ENCODE data around the gene AURKA. TPM values are rescaled to one million over a fixed set of nuclear protein-coding genes. Genes with fewer than 3 reads are reported as not detected.
A peak's percentile ranks its signal among the peaks of the same experiment; 100 is the strongest.

AURKA gene
- total and polyA plus RNA-seq, 12 donors: 1.1 to 56.6 (median 3.1) TPM

- Histone ChIP-seq H3K4me3 (peak overlapping the region in 2 of 4 donors; percentile 16 to 98), H3K9me3 (replicated peaks in 1 of 3) (no peaks in the 10 kb centered on the region), H3K27ac (no peak overlapping the region), H3K36me3 (replicated peaks in 1 of 2) (no peaks in the 10 kb centered on the region), H3K27me3 (no peaks in the 10 kb centered on the region), H3K4me1 (replicated peaks in 1 of 2) (peaks cover 18 to 39% of the 10 kb centered on the region in 2 donors)
- WGBS, 4 donors: 61 to 73% (median 64%) methylated on average over 6 of the region's 6 CpGs
- TF ChIP-seq POLR2A (IDR thresholded peaks at IDR 0.05): no peak
- no peak for TF ChIP-seq CTCF (IDR thresholded peaks at IDR 0.05)
- intact Hi-C loops (cut with DNase I): no loop called here
- DNase-seq: no peak
Measured at GRCh38 chr20:56358070-56358469, 33.9 kb downstream of the AURKA start.

GRCh38 chr20:56353356-56353755, 38.7 kb downstream of the AURKA start:
- TF ChIP-seq POLR2A (IDR thresholded peaks at IDR 0.05) (no peak), CTCF (IDR thresholded peaks at IDR 0.05) (no peak)
- H3K4me1 ChIP-seq (replicated peaks in 1 of 2): peaks cover 0 to 6% of the 10 kb centered on the region in 2 donors
- 81 to 87% (median 85%) methylated on average over 4 of the region's 4 CpGs for WGBS, 4 donors
- no peaks in the 10 kb centered on the region for H3K36me3 ChIP-seq (replicated peaks in 1 of 2)
- DNase-seq: no peak
- intact Hi-C loops (cut with DNase I): no loop called here
- H3K9me3 ChIP-seq (replicated peaks in 1 of 3): no peaks in the 10 kb centered on the region
- no peak overlapping the region for H3K27ac ChIP-seq
- no peak overlapping the region for H3K4me3 ChIP-seq
- no peaks in the 10 kb centered on the region for H3K27me3 ChIP-seq

- no peaks in the 10 kb centered on the region for H3K36me3 ChIP-seq (replicated peaks in 1 of 2)
- H3K9me3 ChIP-seq (replicated peaks in 1 of 3): no peaks in the 10 kb centered on the region
- no peak for TF ChIP-seq POLR2A (IDR thresholded peaks at IDR 0.05)
- no peak for TF ChIP-seq CTCF (IDR thresholded peaks at IDR 0.05)
- H3K27ac ChIP-seq: no peak overlapping the region
- intact Hi-C loops (cut with DNase I): no loop called here
- H3K4me3 ChIP-seq: no peak overlapping the region
- H3K4me1 ChIP-seq (replicated peaks in 1 of 2): peaks cover 0 to 7% of the 10 kb centered on the region in 2 donors
- DNase-seq: no peak
- 64 to 77% (median 70%) methylated on average over 5 of the region's 5 CpGs for WGBS, 4 donors
- H3K27me3 ChIP-seq: no peaks in the 10 kb centered on the region
Measured at GRCh38 chr20:56352345-56353055, 39.5 kb downstream of the AURKA start.

- TF ChIP-seq POLR2A (IDR thresholded peaks at IDR 0.05) (no peak), CTCF (IDR thresholded peaks at IDR 0.05) (no peak)
- intact Hi-C loops (cut with DNase I): no loop called here
- WGBS, 4 donors: 74 to 86% (median 81%) methylated on average over 2 of the region's 2 CpGs
- no peak for DNase-seq
- peaks cover 0 to 7% of the 10 kb centered on the region in 2 donors for H3K4me1 ChIP-seq (replicated peaks in 1 of 2)
- no peaks in the 10 kb centered on the region for H3K36me3 ChIP-seq (replicated peaks in 1 of 2)
- H3K27me3 ChIP-seq: no peaks in the 10 kb centered on the region
- no peaks in the 10 kb centered on the region for H3K9me3 ChIP-seq (replicated peaks in 1 of 3)
- H3K4me3 ChIP-seq: no peak overlapping the region
- no peak overlapping the region for H3K27ac ChIP-seq
Measured at GRCh38 chr20:56350842-56351241, 41.2 kb downstream of the AURKA start.

Measured in adrenal gland (tissue), 12 donors.